HG02798 (cell line): ENCODE measurements around the gene CYP26B1.

Experiments
- ATAC-seq: cut with Tn5 transposase; IDR thresholded peaks from one replicate; pipeline ENCODE4 v1.9.1; 2021; ENCODE audit warnings: mild to moderate bottlenecking; ENCODE audit not compliant: unreplicated experiment, poor library complexity

CYP26B1 gene

DNA sequence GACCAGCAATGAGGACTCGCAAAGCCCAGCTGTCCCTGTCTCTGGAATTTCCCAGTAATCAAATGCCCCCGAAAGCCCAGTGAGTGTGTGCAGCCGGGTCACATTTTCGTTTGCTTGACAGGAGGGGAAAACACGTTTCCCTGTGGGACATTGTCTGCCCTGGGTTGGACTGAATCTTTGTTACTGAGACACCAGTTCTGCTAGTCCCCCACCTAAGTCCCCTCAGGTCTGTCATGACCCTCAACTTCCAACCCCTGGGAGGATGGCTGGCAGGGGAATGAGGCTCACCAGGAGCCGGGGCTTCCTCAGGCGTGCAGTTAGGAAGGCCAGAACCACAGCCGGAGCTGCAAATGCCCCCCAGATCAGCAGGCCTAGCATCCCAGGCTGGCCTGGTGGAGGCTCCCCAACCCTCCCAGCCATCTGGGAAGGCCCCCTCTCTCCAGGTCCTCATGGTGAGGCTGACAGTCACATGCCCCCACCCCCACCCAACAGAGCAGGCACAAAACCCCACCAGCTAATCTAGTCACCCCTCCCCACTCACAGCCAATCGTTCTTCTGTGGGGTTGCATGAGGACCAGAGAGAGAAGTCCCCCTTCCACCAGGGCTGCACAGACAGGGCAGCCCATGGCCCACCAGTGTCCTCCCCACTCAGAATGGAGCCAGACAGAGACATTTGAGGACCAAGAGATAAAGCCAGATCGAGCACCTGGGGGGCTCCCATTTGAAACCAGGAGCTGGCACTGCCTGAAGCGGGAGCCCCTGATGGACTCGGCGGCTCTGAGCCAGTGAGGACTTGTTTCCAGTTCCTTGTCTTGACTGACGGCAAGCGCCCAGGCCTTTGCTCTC is 33.6 kb downstream of the CYP26B1 start:
- ATAC-seq = no peak

DNA sequence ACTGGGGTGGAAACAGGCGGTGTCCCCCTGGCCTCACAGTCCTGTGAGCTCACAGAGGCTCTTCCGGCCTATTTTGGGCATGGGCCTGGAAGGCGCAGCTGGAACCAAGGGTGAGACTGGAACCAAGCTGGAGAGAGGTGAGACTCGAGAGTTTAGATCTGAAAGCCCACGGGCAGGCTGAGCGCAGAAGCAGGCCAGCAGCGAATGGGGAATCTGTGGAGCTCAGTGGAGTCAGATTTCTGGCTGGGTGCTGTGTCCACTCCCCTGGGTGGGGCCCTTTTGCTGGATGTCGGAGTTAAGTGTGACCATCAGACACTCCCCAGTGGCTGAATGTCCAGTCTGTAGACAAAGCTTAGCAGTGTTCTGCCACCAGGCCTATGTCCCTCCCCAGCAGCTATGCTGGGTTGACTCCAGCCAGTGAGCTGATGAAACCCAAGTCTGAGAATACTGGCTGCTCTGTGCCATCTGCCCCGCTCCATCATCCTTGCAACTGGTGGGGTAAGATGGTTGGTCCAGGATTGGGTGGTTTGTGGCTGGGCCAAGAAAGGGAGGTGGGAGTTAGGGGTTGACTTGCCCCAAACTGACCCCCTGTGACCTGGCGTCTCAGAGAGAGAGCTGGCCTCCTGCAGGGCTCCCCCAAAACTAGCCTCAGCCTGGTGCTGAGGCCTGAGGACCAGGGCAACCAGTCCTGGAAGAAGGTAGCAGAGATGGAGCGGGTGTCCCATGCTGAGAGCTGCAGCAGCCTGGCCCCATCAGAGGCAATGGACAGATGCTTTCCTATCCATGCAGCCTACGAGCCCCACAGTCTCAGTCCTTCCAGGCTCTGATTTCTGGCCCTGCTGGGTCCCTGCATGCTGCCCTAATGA is 34.4 kb downstream of the CYP26B1 start:
- no peak for ATAC-seq

- no peak for ATAC-seq
These were observed 35.3 kb downstream of the CYP26B1 start for GRCh38 chr2:72112401-72112800.

DNA sequence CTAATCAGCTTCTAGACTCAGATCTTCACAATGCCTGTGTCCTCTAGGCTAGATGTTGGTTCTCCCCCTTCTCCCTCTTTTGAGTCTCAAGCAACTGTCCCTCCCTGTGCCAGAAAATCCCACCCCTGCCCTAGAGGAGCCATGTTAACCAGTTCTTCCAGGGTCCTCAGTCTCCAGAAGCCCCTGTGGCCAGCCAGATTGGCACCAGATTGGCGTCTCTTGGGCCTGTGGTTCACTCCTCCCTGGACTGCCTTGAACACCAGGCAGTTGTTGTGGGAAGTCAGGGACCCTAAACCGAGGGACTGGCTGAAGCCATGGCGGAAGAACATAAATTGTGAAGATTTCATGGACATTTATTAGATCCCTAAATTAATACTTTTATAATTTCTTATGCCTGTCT is 36.6 kb downstream of the CYP26B1 start:
- ATAC-seq = no peak

DNA sequence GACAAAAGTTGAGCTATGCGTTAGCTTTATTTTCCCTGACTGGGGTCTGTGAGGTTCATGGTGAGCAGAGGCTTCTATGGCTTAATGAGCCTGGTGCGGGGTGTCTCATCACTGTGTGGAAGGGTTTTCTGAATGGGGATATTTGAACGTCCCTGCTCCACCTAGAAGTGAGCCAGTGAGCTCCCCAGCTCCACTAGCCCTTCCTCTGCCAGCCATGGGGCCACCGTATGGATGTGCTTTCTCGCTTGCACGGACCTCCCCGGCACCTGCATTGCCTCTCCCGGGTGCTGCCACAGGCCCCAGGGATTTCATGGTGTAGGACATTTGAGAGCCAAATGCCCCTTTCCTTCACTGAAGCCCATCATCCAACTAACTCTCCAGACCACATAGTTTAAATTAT is 37.8 kb downstream of the CYP26B1 start:
- no peak for ATAC-seq

DNA sequence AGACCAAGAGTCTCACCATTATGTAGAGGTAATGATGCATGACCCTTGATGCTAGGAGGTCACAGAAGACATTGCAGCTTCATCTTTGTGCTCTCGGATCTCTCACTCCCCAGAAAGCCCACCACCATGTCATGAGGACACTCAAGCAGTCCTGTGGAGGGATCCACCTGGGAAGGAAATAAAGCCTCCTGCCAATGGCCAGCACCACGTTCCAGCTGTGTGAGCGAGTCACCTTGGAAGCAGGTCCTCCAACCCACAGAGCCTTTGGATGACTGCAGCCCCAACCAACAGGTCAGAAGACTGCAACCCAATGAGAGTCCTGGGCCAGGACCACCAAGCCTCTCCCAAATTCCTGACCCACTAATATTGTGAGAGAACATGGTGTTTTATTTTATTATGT is 38.4 kb downstream of the CYP26B1 start:
- no peak for ATAC-seq

DNA sequence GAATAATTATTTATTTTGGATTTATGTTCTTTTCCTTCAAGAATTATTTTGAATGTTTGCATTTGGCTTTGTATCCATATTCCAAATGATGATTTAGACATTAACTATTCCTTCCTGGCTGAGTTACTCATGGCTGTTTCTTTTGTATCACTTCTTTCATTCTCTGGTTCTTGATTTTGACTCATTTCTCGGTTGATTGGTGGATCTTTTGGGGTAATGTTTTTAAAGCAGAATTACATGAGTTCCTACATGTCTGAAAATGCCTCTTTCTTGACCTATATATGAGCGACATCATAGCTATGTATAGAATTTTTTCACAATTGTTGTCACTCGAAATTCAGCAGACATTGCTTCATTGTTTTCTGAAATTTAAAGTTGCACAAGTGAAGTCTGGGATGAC is 39.5 kb downstream of the CYP26B1 start:
- ATAC-seq = no peak

DNA sequence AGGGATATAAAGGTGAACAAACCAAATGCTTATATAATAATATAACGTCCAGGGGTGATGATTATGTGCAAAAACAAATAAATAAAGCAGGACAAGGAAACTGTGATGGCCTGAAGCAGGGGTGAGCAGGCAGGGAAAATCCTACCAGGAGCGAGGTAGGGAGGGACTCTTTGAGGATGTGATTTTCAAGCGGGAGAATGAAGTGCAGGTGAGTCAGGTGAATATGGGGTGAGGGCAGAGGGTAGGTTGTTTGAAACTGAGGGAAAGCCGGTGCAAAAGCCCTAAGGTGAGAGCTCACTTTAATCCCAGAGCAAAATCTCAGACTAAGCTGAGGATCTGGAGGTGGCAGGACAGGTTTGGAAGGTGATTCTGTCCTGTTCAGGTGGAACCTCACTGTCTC is 40.7 kb downstream of the CYP26B1 start:
- no peak for ATAC-seq

- no peak for ATAC-seq
These were observed 42.7 kb downstream of the CYP26B1 start for GRCh38 chr2:72104821-72105588.

DNA sequence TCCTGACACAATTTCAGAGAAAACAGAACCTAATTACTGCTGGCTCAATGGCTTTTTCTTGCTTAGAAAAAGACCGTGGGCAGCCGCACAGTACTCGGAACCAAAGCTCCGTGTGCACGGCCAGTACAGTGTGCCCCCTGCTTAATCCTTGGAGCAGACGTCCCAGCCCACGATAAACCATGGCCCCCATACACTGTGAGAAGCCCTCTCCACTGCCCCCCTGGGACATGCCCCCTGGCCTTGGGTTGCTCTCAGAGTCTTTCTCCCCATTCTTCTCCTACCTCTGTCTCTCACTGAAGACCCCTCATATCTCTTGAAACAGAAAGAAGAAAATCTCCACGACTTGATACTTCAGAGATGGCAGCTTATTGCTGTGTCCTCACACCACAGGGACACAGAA is 44.0 kb downstream of the CYP26B1 start:
- no peak for ATAC-seq

DNA sequence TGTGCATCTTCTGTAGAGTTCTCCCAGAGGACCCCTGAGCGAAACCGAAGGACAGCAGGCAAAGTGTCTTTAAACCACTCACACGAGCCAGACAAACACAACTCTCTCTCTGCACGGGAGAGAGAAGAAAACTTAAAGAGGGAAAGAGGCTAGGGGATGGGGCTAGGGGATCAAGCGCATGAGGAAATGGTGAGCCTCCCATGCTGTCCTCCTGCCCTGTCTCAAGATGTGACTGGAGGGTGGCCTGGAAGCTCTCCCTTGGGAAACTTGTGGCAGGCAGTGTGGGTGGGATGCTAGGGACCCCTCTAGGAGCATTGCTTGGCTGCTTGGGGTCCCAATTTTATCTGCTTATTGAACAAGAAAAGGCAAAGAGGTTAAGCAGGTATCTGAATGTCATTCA is 44.5 kb downstream of the CYP26B1 start:
- ATAC-seq = no peak

DNA sequence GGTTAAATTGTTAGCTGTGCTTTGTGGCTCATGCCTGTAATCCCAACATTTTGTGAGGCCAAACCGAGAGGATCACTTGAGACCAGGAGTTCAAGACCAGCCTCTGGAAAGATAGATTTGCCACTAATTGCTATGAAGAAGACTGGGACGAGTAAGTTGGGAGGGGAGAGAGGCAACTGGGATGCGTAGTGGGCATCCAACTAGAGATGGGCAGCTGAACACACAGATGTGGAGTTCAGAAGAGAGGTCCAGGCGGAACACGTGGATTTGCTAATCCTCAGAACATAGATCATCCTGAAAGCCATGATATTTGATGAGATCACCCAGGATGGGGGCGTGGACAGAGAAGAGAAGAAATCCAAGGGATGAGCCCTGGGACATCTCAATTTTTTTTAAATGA is 48.7 kb downstream of the CYP26B1 start:
- no peak for ATAC-seq

- ATAC-seq = no peak
These were observed 50.4 kb downstream of the CYP26B1 start for GRCh38 chr2:72097276-72097675.

DNA sequence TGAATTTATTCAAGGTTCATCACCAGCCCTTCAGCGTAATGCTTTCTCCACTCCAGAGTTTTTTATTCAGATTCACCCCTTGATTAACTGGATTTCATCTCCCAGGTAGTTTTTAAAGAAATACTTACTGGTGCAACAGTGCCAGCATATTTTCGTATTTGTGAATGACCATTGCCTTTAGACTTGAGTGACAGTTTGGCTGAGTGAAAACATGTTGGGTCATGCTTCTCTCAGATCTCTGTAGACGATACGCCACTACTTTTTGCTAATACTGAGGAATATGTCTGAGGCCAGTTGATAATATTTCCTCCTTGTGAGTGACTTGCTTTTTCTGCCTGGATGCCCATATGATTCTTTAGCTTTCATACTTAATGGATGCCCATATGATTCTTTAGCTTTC is 51.5 kb downstream of the CYP26B1 start:
- no peak for ATAC-seq

DNA sequence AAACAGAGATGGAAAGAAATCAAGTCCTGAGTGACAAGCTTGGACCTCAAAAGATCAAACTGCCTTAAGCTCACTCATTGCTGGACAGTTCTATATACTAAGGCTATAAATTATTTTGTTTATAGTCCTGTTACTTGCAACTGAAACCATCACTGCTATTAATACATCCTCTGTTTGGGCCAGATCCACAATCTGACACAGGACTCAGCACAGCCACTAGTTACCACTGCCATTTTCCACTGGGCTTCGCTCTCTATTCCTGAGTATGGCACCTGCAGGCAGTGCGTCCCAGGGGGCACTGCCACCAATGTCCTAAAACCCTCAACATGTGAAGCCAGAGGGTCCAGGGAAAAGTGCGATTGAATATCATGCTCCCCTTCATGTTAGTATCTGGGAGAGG is 52.3 kb downstream of the CYP26B1 start:
- no peak for ATAC-seq

DNA sequence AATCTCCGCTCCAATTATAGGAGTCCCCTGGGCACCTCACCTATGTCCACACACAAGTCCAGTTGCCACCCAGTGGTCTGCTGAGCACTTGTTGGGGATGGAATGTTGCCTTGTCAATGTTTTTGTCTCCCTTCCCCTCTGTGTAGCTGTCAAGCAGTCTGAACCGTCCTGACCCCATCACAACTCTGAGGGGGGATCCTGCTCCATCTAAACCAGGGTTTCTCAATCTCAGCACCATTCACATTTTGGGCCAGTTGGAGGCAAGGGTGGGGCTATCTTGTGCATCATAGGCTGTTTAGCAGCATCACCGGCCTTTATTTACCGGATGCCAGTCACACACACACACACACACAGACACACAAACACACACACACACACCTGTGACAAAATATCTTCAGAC is 53.0 kb downstream of the CYP26B1 start:
- no peak for ATAC-seq

DNA sequence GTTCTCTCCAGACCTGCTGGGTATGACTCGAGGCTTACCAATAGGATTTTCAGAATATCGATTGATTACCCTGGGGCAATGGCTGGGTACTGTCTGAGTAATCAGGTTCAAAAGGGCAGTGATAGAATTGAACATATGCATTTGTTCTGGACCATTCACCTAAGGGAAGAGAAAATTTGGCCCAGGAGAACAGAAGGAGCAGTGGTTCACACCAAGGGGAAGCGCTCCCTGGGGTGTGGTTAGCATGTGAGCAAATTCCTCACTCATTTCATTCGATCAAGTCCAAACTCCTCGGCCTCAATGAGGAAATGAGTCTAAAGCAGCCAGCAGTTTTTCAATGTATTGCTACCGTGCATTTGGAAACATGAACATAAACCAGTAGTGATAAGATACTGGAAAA is 55.6 kb downstream of the CYP26B1 start:
- ATAC-seq = no peak

GRCh38 chr2:72090781-72091482 is 56.7 kb downstream of the CYP26B1 start:
- no peak for ATAC-seq

- no peak for ATAC-seq
These were observed 57.4 kb downstream of the CYP26B1 start for GRCh38 chr2:72090271-72090720.

DNA sequence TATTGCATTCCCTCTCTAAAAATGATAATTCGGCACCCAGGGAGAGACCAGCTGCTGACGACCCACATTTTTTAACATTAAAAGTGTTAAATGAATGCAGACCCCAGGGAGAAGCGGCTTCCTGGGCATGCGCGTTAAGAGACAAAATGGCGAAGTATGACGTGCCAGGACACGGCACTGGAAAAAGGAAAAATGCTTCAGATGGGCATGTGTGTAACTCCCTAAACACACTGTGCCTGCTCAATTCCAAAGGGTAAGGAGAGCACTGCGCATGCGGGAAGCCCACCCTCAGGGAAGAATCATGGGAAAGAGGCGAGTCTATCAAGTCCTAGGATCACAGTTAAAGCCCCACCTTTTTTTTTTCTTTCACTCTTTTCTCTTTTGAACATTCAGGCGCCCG is 58.1 kb downstream of the CYP26B1 start:
- no peak for ATAC-seq
